HG02938 (cell line): ENCODE results near the gene CAMP.
A peak's percentile ranks its signal among the peaks of the same experiment; 100 is the strongest.
"Not testable (repeated sequence)": the region's sequence is repeated elsewhere in the genome, so short reads cannot be mapped to it uniquely, and the experiment has no call there.

ENCODE experiments used
- ATAC-seq: cut with Tn5 transposase; IDR thresholded peaks from one replicate; pipeline ENCODE4 v1.9.1; 2021; ENCODE audit warnings: mild to moderate bottlenecking, moderate library complexity; ENCODE audit not compliant: unreplicated experiment

CAMP gene

GRCh38 chr3:48222616-48223513 is at the start of gene CAMP:
CAMP (plus strand) TSS chr3:48223495; CDS start chr3:48223512, 17 bp downstream.
- peak; percentile 46 for ATAC-seq

- ATAC-seq = no peak
Observed at GRCh38 chr3:48178072-48178471, 45.2 kb upstream of the CAMP start.

- no peak for ATAC-seq
Observed at GRCh38 chr3:48180021-48180420, 43.3 kb upstream of the CAMP start.

- no peak for ATAC-seq
Observed at GRCh38 chr3:48180531-48181253, 42.6 kb upstream of the CAMP start.

- no peak for ATAC-seq
Observed at GRCh38 chr3:48184299-48184698, 39.0 kb upstream of the CAMP start.

GRCh38 chr3:48185129-48185528 is 38.2 kb upstream of the CAMP start:
- ATAC-seq = no peak

GRCh38 chr3:48186631-48187300 is 36.5 kb upstream of the CAMP start:
- no peak for ATAC-seq

GRCh38 chr3:48187301-48187578 is 36.1 kb upstream of the CAMP start:
- ATAC-seq = no peak

GRCh38 chr3:48187579-48188265 is 35.6 kb upstream of the CAMP start:
- peak; percentile 24 for ATAC-seq

- ATAC-seq = peak; percentile 88
Observed at GRCh38 chr3:48188266-48189201, 34.8 kb upstream of the CAMP start, which contains the start of gene CDC25A. CDC25A (minus strand) TSS chr3:48188417; CDS start chr3:48187947, 470 bp downstream.

- ATAC-seq = no peak
Observed at GRCh38 chr3:48189321-48189720, 34.0 kb upstream of the CAMP start.

- ATAC-seq = no peak
Observed at GRCh38 chr3:48190911-48191310, 32.4 kb upstream of the CAMP start.

GRCh38 chr3:48194446-48195071 is 28.7 kb upstream of the CAMP start:
- no peak for ATAC-seq

- no peak for ATAC-seq
Observed at GRCh38 chr3:48196611-48197010, 26.7 kb upstream of the CAMP start.

GRCh38 chr3:48199117-48199516 is 24.2 kb upstream of the CAMP start:
- no peak for ATAC-seq

GRCh38 chr3:48202632-48203031 is 20.7 kb upstream of the CAMP start:
- ATAC-seq = no peak

- no peak for ATAC-seq
Observed at GRCh38 chr3:48208076-48208475, 15.2 kb upstream of the CAMP start.

- ATAC-seq = no peak
Observed at GRCh38 chr3:48209445-48209844, 13.8 kb upstream of the CAMP start.

GRCh38 chr3:48210534-48210933 is 12.8 kb upstream of the CAMP start:
- ATAC-seq = not testable (repeated sequence)
